NCI-H2227 treated with DMSO at 0.1 percent for 48 hours (cell line): Measurements from ENCODE around the gene TBC1D10A.

Experiments used
- DNase-seq: peaks from one replicate; lab custom pipeline; 2025; lab: John Stamatoyannopoulos, UW

TBC1D10A gene

GRCh38 chr22:30326706-30327362 lies at the start of gene TBC1D10A:
Gene TBC1D10A (minus strand): TSS chr22:30326941. CDS start chr22:30326881, 60 bp downstream.
- DNase-seq, result peak; percentile 79

GRCh38 chr22:30375312-30375849 lies 48.6 kb upstream of the TBC1D10A start:
- no peak for DNase-seq

DNA sequence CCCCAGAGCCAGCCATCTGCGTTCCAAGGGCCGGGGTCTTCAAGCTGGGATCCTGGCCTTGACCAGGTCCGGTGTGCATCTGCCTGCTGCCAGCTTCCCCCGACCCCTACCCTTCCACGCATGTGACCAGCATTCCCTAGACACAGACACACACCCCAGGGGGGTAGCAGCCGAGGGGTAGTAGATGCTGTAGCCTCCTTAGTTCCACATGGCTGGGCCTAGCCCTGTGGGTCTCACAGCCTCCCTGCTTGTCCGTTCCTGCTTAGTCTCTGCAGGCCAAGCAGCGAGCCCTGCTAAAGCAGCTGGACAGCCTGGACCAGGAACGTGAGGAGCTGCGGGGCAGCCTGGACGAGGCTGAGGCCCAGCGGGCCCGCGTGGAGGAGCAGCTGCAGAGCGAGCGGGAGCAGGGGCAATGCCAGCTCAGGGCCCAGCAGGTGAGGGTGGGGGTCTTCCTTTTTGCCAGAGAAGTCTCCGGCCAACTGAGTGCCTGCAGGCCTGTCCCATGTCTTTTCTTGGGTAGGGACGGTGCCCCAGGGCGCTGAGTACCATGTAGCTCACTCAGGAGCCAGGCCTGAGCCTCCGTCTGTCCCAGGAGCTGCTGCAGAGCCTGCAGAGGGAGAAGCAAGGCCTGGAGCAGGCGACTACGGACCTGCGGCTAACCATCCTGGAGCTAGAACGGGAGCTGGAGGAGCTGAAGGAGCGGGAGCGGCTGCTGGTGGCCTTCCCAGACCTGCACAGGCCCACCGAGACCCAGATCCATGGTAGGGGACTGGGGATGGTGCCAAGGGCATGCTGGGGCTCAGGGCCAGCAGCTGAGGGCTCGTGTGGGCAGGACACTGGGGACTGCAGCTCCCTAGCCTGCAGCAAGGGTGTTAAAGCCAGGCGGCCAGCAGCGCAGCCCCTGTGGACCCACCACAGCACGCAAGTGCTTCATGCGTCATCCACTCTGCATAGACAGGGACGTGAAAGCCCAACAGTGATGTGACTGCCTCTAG lies 46.9 kb upstream of the TBC1D10A start:
- no peak for DNase-seq

DNA sequence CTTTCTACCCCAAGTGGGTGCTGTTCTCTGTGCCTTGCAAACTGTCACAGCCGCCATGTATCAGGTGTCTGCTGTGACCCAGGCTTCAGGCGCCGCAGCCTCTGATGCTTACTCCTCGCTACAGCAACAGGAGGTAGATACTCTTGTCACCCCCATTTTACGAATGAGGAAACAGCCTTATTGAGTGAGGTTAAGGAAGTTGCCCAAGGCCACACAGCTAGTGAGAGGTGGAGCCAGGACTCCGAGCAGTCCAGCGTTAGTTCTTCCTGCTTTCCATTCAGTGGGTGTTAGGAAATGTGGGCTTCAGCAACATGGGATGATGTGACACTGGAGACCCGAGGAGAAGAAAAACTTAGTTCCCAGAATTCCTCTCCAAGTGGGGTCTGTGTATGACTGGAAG lies 46.2 kb upstream of the TBC1D10A start:
- no peak for DNase-seq

DNA sequence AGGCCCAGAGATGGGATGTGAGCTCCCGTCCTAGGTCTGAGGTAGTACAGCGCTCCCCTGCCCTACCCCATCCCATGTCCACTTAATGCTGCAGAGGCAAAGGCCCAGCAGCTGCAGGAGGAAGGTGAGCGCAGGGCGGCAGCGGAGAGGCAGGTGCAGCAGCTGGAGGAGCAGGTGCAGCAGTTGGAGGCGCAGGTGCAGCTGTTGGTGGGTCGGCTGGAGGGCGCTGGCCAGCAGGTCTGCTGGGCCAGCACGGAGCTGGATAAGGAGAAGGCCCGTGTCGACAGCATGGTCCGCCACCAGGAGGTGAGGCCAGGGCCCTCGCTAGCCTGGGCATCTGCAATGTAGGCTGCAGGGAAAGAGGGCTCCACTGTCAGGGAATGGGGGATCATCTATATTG lies 45.2 kb upstream of the TBC1D10A start:
- no peak for DNase-seq

DNA sequence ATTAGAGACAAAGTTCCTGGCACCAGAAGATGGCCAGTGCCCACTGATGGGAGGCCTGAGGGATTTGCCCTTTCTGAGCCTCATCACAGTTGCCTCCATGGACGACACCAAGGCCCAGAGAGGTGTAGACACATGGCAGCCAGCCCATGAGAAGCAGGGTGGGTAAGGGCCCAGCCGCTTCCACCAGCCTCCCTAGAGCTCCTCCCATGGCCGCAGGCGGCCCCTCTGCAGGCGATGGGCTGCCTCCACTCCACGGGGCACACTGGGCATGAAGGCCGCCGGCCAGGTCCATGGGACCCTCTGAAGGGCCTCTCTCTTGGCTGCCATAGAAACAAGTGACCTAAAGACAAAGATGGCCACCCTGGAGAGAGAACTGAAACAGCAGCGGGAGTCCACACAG lies 44.6 kb upstream of the TBC1D10A start:
- no peak for DNase-seq

DNA sequence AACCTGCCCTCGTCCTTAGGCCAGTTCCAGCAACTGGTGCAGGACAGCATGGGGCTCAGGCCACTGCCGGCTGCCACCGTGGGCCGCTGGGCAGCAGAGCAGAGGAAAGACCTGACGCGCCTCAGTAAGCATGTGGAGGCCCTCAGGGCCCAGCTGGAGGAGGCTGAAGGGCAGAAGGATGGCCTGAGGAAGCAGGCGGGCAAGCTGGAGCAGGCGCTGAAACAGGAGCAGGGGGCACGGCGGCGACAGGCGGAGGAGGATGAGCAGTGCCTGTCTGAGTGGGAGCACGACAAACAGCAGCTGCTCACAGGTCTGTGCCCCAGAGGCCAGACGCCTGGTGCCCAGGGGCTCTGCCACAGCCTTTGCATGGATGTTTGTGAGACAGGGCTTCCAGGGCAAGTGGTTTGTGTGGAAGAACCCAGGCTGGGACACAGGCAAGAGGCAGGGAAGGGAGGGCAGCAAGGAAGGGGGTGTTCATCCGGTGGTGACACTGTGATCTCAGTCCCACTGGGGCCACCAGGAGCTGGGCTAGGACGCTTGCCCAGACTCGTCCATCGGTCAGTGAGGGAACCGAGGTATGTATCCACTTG lies 44.0 kb upstream of the TBC1D10A start:
- DNase-seq, result no peak

DNA sequence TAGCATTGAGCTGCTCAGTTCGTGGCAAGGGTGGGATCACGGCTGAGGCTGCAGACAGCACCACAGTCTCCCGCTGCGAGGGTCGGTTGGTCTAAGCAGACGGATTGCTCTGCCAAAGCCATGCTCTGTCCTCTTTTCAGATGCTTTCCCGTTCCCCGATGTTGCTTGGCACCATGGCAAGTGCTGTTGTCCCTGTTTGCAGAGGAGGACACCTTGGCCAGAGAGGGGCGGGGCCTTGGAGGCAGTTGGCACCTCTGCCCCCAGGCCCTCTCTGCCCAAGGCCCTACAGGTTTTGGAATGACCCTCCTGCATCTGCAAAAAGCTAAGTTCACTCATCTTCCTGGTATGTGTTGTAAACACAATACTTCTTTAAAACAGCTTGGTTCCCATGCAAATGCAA lies 41.7 kb upstream of the TBC1D10A start:
- no peak for DNase-seq

DNA sequence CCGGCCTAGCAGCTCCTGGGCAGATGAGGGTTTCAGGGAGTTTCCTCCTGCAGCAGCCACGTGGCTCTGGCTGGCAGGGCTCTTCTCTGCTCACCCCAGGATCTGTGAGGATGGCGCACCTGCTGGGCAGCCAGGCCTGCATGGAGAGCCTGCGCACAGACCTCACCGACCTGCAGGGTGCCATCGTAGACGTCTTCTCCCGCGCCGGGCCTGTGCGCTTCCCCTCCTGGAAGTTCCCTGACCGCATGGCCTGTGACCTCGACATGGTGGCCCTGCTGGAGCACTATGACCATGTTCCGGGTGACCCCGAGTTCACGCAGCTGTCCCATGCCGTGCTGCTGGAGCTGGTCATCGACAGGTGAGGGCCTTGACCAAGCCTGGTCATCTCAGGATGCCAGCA lies 39.1 kb upstream of the TBC1D10A start:
- DNase-seq, result no peak

- DNase-seq, result no peak
Measured at GRCh38 chr22:30362651-30363281, 36.0 kb upstream of the TBC1D10A start.

GRCh38 chr22:30361916-30362650 lies 35.3 kb upstream of the TBC1D10A start:
- DNase-seq, result no peak

DNA sequence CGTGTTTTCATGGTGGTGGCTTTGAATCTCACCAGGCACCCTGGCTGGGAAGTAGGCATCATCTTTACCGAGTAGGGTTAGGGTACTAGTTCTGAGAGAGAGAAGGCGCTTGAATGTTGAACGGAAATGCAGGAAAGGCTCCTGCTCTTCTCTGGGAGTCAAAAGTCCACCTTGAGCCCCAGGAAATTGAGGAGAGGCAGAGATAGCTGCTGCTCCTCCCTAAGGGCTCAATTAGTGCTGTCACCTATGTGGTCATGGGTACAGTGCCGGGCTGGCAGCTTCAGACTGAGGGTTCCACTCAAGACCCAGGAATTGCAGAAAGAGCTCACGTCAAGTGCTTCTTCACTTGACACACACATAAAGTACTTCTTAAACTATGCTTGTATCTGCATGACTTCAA lies 31.8 kb upstream of the TBC1D10A start:
- DNase-seq, result no peak

DNA sequence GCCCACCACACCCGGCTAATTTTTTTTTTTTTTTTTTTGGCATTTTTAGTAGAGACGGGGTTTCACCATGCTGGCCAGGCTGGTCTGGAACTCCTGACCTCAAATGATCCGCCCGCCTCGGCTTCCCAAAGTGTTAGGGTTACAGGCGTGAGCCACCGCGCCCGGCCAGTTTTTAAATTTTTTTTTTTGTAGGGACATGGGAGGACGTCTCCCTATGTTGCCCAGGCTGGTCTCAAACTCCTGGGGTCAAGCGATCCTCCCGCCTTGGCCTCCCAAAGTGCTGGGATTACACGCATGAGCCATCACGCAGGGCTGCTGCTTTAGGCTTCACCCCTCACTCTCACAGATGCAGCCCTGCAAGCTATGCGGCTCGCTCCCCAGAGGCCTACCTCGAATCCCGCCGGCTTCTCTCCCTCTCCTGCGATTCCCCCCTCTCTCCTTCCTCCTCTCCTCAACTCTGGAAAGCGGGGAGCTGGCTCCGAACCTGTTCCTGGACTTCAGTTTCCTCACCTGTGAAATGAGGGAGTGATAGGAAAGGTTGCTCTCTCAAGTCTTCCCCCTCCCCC lies 31.0 kb upstream of the TBC1D10A start:
- no peak for DNase-seq

DNA sequence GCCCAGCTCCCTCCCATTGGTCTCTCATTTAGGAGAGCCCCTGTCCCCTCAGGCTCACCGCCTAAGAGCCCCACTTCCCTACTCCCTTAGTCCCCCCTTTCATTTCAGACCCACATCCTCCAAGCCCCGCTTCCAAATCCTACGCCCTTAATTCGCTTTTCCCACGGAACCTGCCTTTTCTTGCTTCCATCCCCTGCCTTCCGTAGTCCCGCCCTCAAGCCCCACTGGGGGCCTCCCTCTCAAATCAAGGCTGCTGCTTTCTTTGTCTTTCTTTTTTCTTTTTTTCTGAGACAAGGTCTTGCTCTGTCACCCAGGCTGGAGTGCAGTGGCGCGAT lies 30.5 kb upstream of the TBC1D10A start:
- no peak for DNase-seq

GRCh38 chr22:30356449-30357235 lies 29.9 kb upstream of the TBC1D10A start, which contains the start of the genes CCDC157 and SF3A1:
Gene CCDC157 (plus strand): TSS chr22:30357007. CDS start chr22:30366001, 8,994 bp downstream.
Gene SF3A1 (minus strand): TSS chr22:30356894. CDS start chr22:30356792, 102 bp downstream.
- peak; percentile 84 for DNase-seq

DNA sequence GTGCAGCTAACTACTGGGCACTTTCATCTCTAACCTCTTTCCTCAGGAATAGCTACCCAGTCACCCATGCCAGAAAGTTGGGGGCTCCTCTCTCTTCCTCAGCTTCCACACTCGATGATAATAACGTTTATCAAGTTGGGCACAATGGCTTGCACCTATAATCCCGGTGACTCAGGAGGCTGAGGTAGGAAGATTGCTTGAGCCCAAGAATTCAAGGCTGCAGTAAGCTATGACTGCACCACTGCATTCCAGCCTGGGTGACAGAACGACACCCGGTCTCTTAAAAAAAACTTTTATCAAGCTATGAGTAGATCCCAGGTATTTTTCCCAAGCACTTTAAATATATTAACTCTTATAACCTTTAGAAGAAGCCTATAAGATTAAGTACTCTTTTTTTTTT lies 27.9 kb upstream of the TBC1D10A start:
- no peak for DNase-seq

- DNase-seq, result no peak
Measured at GRCh38 chr22:30351226-30351625, 24.5 kb upstream of the TBC1D10A start.

- DNase-seq, result no peak
Measured at GRCh38 chr22:30348809-30349208, 22.1 kb upstream of the TBC1D10A start.

DNA sequence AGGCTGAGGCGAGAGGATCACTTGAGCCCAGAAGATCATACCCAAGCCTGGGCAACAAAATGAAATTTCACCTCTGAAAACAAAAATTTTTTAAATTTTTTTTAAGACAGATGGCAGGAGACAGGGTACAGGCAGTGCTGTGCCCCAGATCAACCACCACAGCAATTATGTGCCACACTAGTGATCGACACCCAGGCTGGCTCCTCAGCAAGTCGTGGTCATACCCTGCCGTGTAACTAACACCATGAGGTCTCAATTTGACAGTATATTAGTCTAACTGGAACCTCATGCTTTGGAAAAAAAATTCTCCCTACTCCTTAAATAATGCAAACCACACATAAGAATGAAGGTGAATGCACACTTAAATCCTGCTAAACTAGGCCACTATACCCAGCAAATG lies 21.7 kb upstream of the TBC1D10A start:
- DNase-seq, result no peak

DNA sequence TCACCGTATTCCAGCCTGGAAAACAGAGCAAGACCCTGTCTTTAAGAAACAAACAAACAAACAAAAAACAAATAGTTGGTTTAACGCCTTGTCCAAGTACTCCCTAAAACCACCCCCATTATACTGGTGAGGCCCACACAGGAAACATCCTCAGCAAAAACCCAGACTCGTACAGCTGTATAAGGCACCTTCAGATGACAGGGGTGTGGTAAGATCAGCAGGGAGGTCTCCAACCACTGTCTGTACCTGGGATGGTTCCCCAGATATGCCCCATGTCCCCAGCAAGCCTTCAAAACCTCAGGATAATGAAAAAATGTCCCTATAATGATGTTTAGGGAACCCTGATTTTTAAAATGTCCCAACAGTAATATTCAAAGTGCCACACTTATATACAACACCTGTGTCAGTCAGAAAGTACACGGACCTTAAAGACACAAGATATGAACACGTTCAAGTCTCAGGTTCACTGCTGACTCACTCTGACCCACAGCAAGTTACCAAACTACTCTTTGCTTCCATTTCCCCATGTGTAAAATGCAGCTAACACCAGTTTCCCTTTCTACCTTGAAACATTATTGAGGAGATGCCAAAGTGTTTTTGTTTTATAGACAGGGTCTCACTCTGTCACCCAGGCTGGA lies 20.6 kb upstream of the TBC1D10A start:
- no peak for DNase-seq
